AG09309 (cell line): ENCODE data around the gene TIMM21.
A peak's percentile ranks its signal among the peaks of the same experiment; 100 is the strongest.

Source experiments
- DNase-seq: peaks from one replicate; pipeline ENCODE4 v3.0.0-alpha.2; 2010; ENCODE audit warnings: low read depth
- H3K4me3 ChIP-seq: 2 replicates; pipeline ENCODE4 v1.5.1; 2011; ENCODE audit warnings: mild to moderate bottlenecking, low read depth, low read length, moderate library complexity; ENCODE audit not compliant: control insufficient read depth
- TF ChIP-seq, protein P1 (sequence below): IDR thresholded peaks from 2 replicates; pipeline ENCODE4 v1.5.1; 2011; ENCODE audit warnings: mild to moderate bottlenecking, low read depth, low read length, inconsistent platforms; ENCODE audit not compliant: insufficient read depth, control insufficient read depth; ENCODE audit errors: missing control alignments

TIMM21 gene

DNA sequence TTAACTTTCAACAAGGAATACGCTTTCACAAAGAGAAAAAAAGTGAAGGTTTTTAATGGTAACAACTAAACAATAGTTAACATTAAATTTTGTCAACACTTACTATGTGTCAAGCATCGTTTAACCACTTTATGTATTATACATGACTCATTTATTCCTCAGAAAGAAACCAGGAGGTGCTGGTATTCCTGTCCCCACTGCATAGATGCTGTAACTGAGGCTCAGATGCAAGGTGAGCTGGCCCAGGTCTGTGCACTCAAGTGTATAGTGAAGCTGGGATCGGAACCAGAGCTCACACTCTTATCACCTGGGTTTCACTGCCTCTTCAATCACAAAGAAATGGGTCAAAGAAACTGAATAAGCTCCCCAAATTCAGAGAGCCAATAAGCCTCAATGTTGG lies 17.2 kb upstream of the TIMM21 start:
- H3K4me3 ChIP-seq: no peak overlapping the region
- TF ChIP-seq, protein P1, sequence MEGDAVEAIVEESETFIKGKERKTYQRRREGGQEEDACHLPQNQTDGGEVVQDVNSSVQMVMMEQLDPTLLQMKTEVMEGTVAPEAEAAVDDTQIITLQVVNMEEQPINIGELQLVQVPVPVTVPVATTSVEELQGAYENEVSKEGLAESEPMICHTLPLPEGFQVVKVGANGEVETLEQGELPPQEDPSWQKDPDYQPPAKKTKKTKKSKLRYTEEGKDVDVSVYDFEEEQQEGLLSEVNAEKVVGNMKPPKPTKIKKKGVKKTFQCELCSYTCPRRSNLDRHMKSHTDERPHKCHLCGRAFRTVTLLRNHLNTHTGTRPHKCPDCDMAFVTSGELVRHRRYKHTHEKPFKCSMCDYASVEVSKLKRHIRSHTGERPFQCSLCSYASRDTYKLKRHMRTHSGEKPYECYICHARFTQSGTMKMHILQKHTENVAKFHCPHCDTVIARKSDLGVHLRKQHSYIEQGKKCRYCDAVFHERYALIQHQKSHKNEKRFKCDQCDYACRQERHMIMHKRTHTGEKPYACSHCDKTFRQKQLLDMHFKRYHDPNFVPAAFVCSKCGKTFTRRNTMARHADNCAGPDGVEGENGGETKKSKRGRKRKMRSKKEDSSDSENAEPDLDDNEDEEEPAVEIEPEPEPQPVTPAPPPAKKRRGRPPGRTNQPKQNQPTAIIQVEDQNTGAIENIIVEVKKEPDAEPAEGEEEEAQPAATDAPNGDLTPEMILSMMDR: no peak
- DNase-seq: no peak

DNA sequence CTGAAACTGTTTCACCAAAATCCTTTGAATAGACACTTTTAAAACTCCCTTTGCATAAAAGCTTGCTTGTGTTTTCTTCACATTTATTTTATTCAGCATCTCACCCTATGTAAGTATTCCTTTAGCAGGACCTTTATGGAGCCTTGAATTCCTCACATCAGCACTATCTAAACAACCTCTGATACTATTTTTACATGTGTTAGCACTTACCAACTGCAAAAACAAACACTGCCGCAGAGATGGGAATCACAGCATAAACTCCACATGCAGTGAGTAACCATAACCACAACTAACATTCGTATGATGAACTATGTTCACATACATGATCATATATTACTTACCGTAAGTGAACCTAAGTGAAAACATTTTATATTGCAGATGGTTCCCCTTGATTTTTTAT lies 16.1 kb upstream of the TIMM21 start:
- no peak overlapping the region for H3K4me3 ChIP-seq
- no peak for DNase-seq
- TF ChIP-seq, protein P1: no peak

DNA sequence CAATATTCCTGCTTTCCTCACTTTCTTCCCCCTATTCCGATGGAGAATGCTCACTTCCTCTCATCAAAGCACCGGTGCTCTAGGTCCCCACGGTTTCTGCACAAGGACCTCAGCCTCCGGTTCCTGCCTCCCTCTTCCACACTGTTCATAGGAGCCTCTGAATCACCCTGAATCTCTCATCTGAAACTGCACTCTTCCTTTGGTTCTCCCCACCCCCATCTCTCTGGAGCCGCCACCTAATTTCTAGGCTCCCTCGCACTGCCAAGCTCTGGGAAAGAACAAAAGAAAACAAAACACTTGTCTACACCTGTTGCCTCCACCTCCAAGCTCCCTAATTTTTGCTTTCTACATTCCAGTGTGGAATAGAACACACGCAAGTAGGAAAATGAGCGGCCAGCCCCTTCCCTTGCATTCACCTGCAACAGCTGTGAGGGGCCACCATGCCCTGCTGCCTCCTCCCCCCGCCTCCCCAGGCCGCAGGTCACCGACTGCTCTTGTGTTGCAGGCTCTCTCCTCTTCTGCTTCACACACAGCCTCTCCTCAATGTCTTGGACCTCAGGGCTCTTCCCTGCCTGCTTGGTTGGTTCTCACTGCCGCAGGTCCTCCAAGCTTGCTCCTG lies 10.3 kb upstream of the TIMM21 start:
- TF ChIP-seq, protein P1: no peak
- no peak for DNase-seq
- no peak overlapping the region for H3K4me3 ChIP-seq

DNA sequence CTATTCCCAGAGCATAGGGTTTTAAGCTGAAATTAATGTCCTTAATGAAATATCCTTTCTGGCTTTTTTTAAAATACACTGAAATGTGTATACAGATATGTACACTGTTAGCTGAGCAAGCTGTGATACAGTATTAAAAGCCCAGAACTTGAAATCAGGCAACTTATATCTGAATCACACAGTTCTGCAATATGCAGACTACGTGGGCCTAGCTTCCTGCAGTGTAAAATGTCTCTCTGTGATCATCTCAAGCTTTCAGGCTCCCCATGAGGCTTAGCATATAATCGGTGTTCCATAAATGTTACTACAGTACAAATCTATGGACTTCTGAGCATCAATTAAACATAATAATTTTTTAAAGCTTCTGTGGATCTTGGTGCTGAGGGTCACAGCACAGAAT lies 8.9 kb upstream of the TIMM21 start:
- DNase-seq: no peak
- TF ChIP-seq, protein P1: no peak
- H3K4me3 ChIP-seq: no peak overlapping the region

DNA sequence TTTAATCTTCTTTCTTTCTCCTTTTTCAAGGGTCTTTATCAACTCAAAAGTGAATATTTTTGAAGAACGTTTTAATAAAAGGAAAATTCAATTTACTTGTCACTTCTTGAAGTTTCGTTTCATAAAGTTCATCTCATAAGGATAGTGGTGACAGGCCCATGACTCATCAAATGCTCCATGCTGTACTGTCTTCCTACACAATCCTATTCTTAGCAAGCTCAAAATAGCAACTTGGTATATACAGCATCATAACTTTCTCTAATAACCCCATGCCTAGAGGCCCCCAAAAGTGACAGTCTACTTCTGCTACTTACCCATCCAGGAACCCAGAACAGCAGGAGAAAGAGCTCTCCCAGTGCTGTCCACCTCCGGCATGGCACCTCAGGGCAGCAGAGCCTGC lies 8.4 kb upstream of the TIMM21 start:
- TF ChIP-seq, protein P1: no peak
- H3K4me3 ChIP-seq: no peak overlapping the region
- peak; percentile 11 for DNase-seq

DNA sequence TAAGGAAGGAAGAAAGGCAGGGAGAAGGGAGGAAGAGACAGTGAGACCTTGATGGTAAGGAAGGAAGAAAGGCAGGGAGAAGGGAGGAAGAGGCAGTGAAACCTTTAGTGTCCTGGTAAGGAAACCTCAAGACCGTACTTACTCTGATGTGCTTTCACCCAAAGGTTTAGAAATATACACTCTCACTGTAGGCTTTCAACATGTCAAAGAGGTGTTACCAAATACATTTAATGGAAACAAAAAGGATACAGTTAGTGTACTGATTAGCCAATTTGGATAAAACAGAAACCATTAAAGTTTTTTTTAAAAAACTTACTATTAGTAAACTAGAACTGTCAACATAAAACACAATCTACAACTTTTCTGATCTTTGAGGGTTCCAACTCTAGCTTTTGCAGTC lies 7.7 kb upstream of the TIMM21 start:
- H3K4me3 ChIP-seq: no peak overlapping the region
- no peak for DNase-seq
- TF ChIP-seq, protein P1: no peak

DNA sequence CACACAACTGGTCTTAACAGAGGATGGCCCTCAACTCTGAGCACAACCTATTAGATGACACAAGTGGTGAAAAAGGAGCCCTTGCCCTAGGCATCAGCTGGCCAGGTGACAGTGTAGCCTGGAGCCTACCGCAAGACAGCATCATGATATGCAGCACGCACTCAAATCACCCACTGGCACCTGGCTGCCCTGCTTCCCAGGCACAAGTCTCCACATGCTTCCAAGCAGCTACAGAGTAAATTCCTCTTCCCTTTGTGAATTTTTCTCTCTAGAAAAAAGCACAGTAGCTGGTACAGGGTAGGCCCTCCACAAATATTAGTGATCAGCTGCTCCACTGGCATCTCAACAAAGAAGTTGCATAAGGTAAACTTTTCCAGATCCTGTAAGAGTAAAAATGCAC lies 6.7 kb upstream of the TIMM21 start:
- TF ChIP-seq, protein P1: no peak
- DNase-seq: no peak
- no peak overlapping the region for H3K4me3 ChIP-seq
